ENCODE results near the gene ZNF598.

GRCh38 chr16:1982991-1983543 lies 26.6 kb downstream of the ZNF598 start:
- TF ChIP-seq YY1 (IDR thresholded peaks at IDR 0.05; ENCODE audit: insufficient read depth, insufficient read length) (no peak), ZNF274 (IDR thresholded peaks at IDR 0.05; ENCODE audit: low read depth, low read length) (no peak), SUZ12 (IDR thresholded peaks at IDR 0.05; ENCODE audit: extremely low read depth, insufficient read depth, insufficient read length) (no peak)
